ENCODE results near the gene GARIN5A. TPM values are rescaled to one million over a fixed set of nuclear protein-coding genes. Genes with fewer than 3 reads are reported as not detected.
A peak's percentile ranks its signal among the peaks of the same experiment; 100 is the strongest.

GARIN5A gene
- polyA plus RNA-seq, 1 of the 3 experiments (the other 2 are of a cell fraction): 1.3 TPM

DNA sequence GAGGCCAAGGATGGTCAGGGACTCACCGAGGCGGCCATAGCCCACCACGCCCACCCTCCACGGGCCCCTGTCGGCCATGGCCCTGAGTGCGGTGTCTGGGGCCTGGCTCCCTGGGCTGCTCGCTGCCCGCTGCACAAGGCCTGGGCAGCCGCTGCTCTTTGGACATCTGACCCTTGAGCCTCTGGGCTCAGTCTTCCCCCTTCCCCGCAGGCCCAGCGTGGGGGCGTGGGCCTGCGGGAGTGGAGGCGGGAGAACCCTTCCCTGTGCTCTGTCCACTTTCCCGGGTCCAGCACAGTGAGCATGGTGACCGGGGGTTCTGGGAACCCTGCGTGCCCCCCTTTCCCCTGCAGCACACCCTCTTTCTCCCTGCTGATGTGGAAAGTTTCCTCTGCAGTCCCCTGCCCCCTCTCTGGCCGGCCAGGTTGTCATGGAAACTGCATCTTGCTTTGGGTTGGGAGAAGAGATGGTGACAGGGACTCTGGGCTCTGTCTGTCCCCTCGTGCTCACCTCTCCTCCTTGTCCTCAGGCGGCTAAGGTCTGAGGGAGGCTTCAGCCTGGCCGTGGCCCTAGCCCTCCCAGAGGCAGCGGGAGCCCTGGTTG, 37.2 kb upstream of the GARIN5A start, which contains the start of gene ASPDH:
TSS of gene ASPDH (minus strand) at position 168 of the 600 bp plus-strand sequence. CDS start at position 78, 90 bp downstream.
- DNase-seq: peak; percentile 67
- ChIA-PET CTCF (interaction anchor here (1.1 to 6.1 kb wide), 4 partner anchors 24 to 94 kb away, joined by 3 to 54 read pairs (median 4); no protein-coding TSS in a partner anchor), POLR2A (no interaction called here)
- Histone ChIP-seq H3K9me2 (no peaks in the 10 kb centered on the region), H3K9me3 (no peaks in the 10 kb centered on the region), H3K79me2 (ENCODE audit: insufficient read depth) (peaks cover 14% of the 10 kb centered on the region; the same call in 1 of the 2 replicates), H3K36me3 (replicated peaks in 1 of 2; ENCODE audit: control insufficient read depth in 1 of 2, insufficient read depth in 2 of 2, low read length in 1 of 2) (no peaks in the 10 kb centered on the region), H3K4me1 (ENCODE audit: control insufficient read depth in 1 of 2, insufficient read depth in 2 of 2, low read depth in 1 of 2, low read length in 1 of 2) (peaks cover 0 to 41% of the 10 kb centered on the region in 2 experiments; a peak in 1 of 4 replicates), H3K27me3 (ENCODE audit: insufficient read depth) (no peaks in the 10 kb centered on the region), H2AFZ (ENCODE audit: low read depth) (no peak within 1 kb of the TSS), H3K4me3 (ENCODE audit: low read depth in 2 of 2, low read length in 1 of 2) (peak within 1 kb of the TSS in 1 of 2 experiments; percentile 37; a peak in 1 of 4 replicates), H3K27ac (ENCODE audit: low read depth in 2 of 2, low read length in 1 of 2) (peak within 1 kb of the TSS in 1 of 2 experiments; percentile 98; a peak in 2 of 4 replicates), H3K4me2 (no peak within 1 kb of the TSS), H3F3A (replicated peaks; ENCODE audit: insufficient read depth) (no peaks in the 10 kb centered on the region), H3K9ac (no peak within 1 kb of the TSS), H4K20me1 (ENCODE audit: insufficient read depth) (no peaks in the 10 kb centered on the region)
- 65% methylated on average over 13 of the region's 22 CpGs for WGBS (ENCODE audit: low lambda C conversion rate)
- TF ChIP-seq CHD2 (IDR thresholded peaks at IDR 0.05; ENCODE audit: low read length, partially characterized antibody) (no peak), MXI1 (IDR thresholded peaks at IDR 0.05; ENCODE audit: low read depth, low read length) (peak; percentile 4; the same call in 1 of the 2 replicates)

DNA sequence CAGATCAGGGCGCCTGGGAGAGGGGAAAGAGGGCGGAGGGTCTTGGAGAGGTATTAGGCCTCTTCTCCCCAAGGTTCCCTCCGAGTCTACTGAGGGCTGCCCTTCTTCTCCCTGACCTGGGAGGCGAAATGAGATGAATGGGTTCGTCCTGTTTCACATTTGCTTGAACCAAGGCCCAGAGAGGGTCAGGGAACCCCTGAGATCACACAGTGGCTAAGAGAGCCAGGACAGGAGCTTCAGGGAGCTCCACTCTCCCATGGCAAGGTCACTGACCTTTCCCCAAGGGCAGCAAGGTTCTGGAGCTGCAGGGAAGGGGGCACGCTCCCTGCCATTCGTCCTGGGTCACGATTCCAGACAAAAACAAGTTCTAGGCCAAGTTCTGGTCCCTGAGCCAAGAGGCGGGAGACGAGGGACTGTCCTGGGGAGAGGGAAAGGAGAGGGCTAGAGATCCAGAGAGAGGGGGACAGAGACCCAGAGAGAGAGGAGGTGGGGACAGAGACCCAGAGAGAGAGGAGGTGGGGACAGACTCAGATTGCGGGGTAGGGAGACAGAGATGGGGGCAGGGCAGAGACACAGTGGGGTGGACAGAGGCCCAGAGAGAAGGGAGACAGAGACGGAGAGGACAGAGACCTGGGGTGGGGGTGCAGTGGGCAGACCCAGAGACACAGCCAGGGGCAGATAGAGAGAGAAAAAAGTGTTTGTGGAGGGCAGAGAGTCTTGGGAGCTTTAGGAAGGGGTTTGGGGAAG, 36.5 kb upstream of the GARIN5A start:
- H3F3A ChIP-seq (replicated peaks; ENCODE audit: insufficient read depth): no peaks in the 10 kb centered on the region
- H3K27ac ChIP-seq (ENCODE audit: low read depth in 2 of 2, low read length in 1 of 2): peak overlapping the region in 1 of 2 experiments; percentile 98; a peak in 2 of 4 replicates
- POLR2A ChIA-PET: no interaction called here
- WGBS (ENCODE audit: low lambda C conversion rate): 91% methylated on average over 12 of the region's 12 CpGs
- peaks cover 0 to 41% of the 10 kb centered on the region in 2 experiments; a peak in 1 of 4 replicates for H3K4me1 ChIP-seq (ENCODE audit: control insufficient read depth in 1 of 2, insufficient read depth in 2 of 2, low read depth in 1 of 2, low read length in 1 of 2)
- no peaks in the 10 kb centered on the region for H3K9me2 ChIP-seq
- TF ChIP-seq RFX5 (IDR thresholded peaks at IDR 0.05; ENCODE audit: low read length) (no peak), GATA2 (CRISPR knock-in tag; IDR thresholded peaks at IDR 0.05) (no peak)
- H3K4me2 ChIP-seq: no peak overlapping the region
- CTCF ChIA-PET: interaction anchor here (1.1 to 6.1 kb wide), 5 partner anchors 9 to 43 kb away, joined by 3 to 54 read pairs (median 4); no protein-coding TSS in a partner anchor
- no peaks in the 10 kb centered on the region for H3K36me3 ChIP-seq (replicated peaks in 1 of 2; ENCODE audit: control insufficient read depth in 1 of 2, insufficient read depth in 2 of 2, low read length in 1 of 2)
- H3K27me3 ChIP-seq (ENCODE audit: insufficient read depth): no peaks in the 10 kb centered on the region
- H3K9ac ChIP-seq: no peak overlapping the region
- H4K20me1 ChIP-seq (ENCODE audit: insufficient read depth): no peaks in the 10 kb centered on the region
- peaks cover 14% of the 10 kb centered on the region; the same call in 1 of the 2 replicates for H3K79me2 ChIP-seq (ENCODE audit: insufficient read depth)
- DNase-seq: no peak
- no peak overlapping the region for H2AFZ ChIP-seq (ENCODE audit: low read depth)
- no peak overlapping the region; a peak in 1 of 4 replicates for H3K4me3 ChIP-seq (ENCODE audit: low read depth in 2 of 2, low read length in 1 of 2)
- no peaks in the 10 kb centered on the region for H3K9me3 ChIP-seq

DNA sequence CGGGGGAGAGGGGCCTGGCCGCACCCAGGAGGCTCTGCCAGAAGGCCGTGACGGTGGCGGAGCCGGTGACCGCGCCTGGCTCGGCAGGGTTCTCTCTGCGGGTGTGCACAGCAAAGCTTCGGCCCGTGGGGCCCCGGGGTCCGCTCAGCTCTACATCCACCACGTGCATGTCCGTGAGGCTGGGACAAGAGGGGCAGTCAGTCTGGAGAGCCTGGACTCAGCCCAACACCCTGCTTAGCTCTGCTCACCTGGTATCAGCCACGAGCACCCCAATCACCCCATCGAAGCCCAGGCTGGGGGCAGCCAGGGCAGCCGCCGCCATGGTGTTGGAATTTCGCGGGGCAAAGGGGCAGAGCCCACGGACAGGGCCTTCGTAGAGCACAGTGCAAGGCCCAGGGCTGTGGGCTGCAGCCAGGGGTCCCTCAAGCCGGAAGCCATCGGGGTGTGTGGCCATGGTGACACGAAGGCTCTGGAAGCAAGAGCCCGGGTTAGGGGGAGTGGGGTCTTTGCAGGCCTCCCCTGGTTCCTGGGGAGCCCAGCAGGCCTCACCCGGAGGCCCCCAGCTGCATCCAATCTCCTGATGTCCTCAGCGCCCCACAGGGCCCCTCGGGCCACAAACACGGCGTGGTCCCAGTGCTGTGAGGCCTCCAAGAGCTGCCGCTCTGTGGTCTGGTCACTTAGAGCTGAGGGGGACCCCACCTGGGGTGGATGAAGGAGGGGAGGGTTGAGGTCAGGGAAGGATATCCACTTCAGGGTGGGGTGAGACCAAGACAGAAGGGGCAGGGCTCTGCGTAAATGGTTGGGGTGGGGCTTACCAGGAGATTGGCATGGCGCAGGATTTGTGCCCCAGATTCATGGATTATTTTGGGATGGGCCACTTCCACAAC, 35.7 kb upstream of the GARIN5A start:
- no peak for TF ChIP-seq RAD21 (IDR thresholded peaks at IDR 0.05; ENCODE audit: low read length)
- Histone ChIP-seq H3K9me3 (no peaks in the 10 kb centered on the region), H3K27me3 (ENCODE audit: insufficient read depth) (no peaks in the 10 kb centered on the region), H3K4me1 (ENCODE audit: control insufficient read depth in 1 of 2, insufficient read depth in 2 of 2, low read depth in 1 of 2, low read length in 1 of 2) (peaks cover 0 to 41% of the 10 kb centered on the region in 2 experiments; a peak in 1 of 4 replicates), H3K27ac (ENCODE audit: low read depth in 2 of 2, low read length in 1 of 2) (peak overlapping the region; percentile 71 to 98; a peak in 3 of 4 replicates), H3K79me2 (ENCODE audit: insufficient read depth) (peaks cover 14% of the 10 kb centered on the region; the same call in 1 of the 2 replicates), H2AFZ (ENCODE audit: low read depth) (no peak overlapping the region), H4K20me1 (ENCODE audit: insufficient read depth) (no peaks in the 10 kb centered on the region), H3K4me2 (peak overlapping the region; percentile 70), H3K9me2 (no peaks in the 10 kb centered on the region), H3K36me3 (replicated peaks in 1 of 2; ENCODE audit: control insufficient read depth in 1 of 2, insufficient read depth in 2 of 2, low read length in 1 of 2) (no peaks in the 10 kb centered on the region), H3F3A (replicated peaks; ENCODE audit: insufficient read depth) (no peaks in the 10 kb centered on the region), H3K4me3 (ENCODE audit: low read depth in 2 of 2, low read length in 1 of 2) (peak overlapping the region in 1 of 2 experiments; percentile 83; a peak in 3 of 4 replicates), H3K9ac (peak overlapping the region; percentile 57; the same call in 1 of the 2 replicates)
- 77% methylated on average over 20 of the region's 36 CpGs for WGBS (ENCODE audit: low lambda C conversion rate)
- ChIA-PET CTCF (interaction anchor here (1.1 to 6.1 kb wide), 4 partner anchors 10 to 44 kb away, joined by 3 to 54 read pairs (median 8); no protein-coding TSS in a partner anchor), POLR2A (interaction anchor here (2.5 kb wide), 1 partner anchor 143 kb away, joined by 7 read pairs; no protein-coding TSS in a partner anchor)
- DNase-seq: no peak

Data from SK-N-SH (cell line).